GM18505 (cell line): ENCODE results near the gene TOM1.

Source experiments
- ATAC-seq: cut with Tn5 transposase; IDR thresholded peaks from one replicate; pipeline ENCODE4 v1.9.1; 2021; ENCODE audit not compliant: unreplicated experiment
- POLR2A ChIP-seq: IDR thresholded peaks from 4 replicates; pipeline ENCODE4 v1.6.1; 2011; ENCODE audit warnings: borderline replicate concordance; ENCODE audit not compliant: insufficient read depth, insufficient read length; ENCODE audit errors: extremely low read depth

Gene TOM1

GRCh38 chr22:35367331-35367886, 67.7 kb downstream of the TOM1 start:
- TF ChIP-seq POLR2A = no peak
- no peak for ATAC-seq

- ATAC-seq = no peak
- TF ChIP-seq POLR2A = no peak
Observed at GRCh38 chr22:35368386-35368785, 68.7 kb downstream of the TOM1 start.

GRCh38 chr22:35369996-35370395, 70.3 kb downstream of the TOM1 start:
- ATAC-seq = no peak
- TF ChIP-seq POLR2A = no peak

- TF ChIP-seq POLR2A = no peak
Observed at GRCh38 chr22:35373781-35374180, 74.1 kb downstream of the TOM1 start.

GRCh38 chr22:35375031-35375430, 75.3 kb downstream of the TOM1 start:
- no peak for TF ChIP-seq POLR2A
- ATAC-seq = no peak

More at GRCh38 chr22:35373781-35374180, 74.1 kb downstream of the TOM1 start:
- ATAC-seq = no peak

- TF ChIP-seq POLR2A = no peak
- ATAC-seq = no peak
Observed at GRCh38 chr22:35375526-35375925, 75.8 kb downstream of the TOM1 start.

GRCh38 chr22:35376728-35377472, 77.2 kb downstream of the TOM1 start:
- peak; percentile 55 for ATAC-seq
- TF ChIP-seq POLR2A = peak; percentile 29

- no peak for ATAC-seq
- TF ChIP-seq POLR2A = no peak
Observed at GRCh38 chr22:35377735-35378134, 78.0 kb downstream of the TOM1 start.

GRCh38 chr22:35378621-35379020, 78.9 kb downstream of the TOM1 start:
- no peak for TF ChIP-seq POLR2A
- no peak for ATAC-seq

- no peak for TF ChIP-seq POLR2A
Observed at GRCh38 chr22:35379146-35379993, 79.7 kb downstream of the TOM1 start.

GRCh38 chr22:35380013-35380412, 80.3 kb downstream of the TOM1 start:
- ATAC-seq = no peak
- no peak for TF ChIP-seq POLR2A

More at GRCh38 chr22:35379146-35379993, 79.7 kb downstream of the TOM1 start:
- no peak for ATAC-seq

GRCh38 chr22:35380537-35381423, 81.1 kb downstream of the TOM1 start, which contains the start of gene HMOX1:
Gene HMOX1, plus strand, starts transcription at chr22:35381096. Its CDS starts 78 bp downstream, at chr22:35381174.
- TF ChIP-seq POLR2A = peak; percentile 95
- ATAC-seq = peak; percentile 62
